Measurements from ENCODE around the gene DTX4.

The DTX4 gene

DNA sequence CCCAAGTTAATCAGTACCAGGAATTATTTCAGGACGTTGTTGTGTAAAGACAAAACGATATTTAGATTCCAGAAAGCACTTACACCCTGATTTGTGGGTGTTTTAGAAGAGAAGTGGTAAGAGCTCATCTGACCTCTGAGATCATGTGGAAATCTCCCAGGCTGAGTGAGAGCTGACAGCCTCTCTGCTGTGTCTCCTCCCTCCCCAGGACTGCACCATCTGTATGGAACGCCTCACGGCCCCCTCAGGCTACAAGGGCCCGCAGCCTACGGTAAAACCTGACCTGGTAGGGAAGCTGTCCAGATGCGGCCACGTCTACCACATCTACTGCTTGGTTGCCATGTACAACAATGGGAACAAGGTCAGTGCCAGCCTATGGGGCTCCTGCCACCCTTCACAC lies 20.0 kb downstream of the DTX4 start:
- Histone ChIP-seq H3K36me3 (ENCODE audit: insufficient read depth, low read length) (no peaks in the 10 kb centered on the region), H3K9ac (ENCODE audit: insufficient read length) (no peak overlapping the region), H3K27ac (no peak overlapping the region), H3K9me3 (ENCODE audit: low read depth, low read length) (no peaks in the 10 kb centered on the region), H3K4me3 (no peak overlapping the region)
- no peak for TF ChIP-seq POLR2AphosphoS5 (IDR thresholded peaks at IDR 0.05; ENCODE audit: borderline replicate concordance, low read depth, low read length)
- TF ChIP-seq EZH2 (IDR thresholded peaks at IDR 0.05): no peak
- TF ChIP-seq FOXP2 (optimal IDR thresholded peaks at IDR 0.05; ENCODE audit: control extremely low read depth, extremely low read length, insufficient read depth): no peak
- DNase-seq (ENCODE audit: low read depth, low spot score): no peak

DNA sequence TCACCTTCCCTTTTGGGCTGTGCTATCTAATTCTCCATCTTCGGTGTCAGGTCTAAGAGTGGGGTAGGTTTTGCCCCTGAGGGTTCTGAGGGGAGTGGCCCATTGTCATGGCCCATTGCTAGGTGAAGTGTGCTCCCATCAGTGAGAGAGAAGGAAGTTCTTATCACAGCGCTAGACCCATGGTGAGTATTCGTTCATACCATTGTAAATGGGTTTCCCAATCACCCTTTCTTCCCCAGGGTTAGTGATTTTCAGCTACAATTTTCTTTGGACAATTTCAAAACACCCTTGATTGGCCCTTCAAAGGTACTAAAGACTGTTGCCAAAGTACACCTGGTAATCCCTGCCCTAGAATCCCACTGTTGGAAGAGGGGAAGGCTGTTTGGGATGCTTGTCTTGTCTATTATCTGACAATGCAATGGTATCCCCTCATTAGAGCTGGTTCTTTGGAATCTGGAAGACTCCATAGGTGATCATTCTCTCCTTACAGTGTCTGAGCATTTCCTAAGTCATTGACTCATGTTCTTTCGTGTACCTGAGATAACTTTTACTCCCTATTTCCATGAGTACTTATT lies 20.6 kb downstream of the DTX4 start:
- Histone ChIP-seq H3K9me3 (ENCODE audit: low read depth, low read length) (no peaks in the 10 kb centered on the region), H3K4me3 (no peak overlapping the region), H3K9ac (ENCODE audit: insufficient read length) (no peak overlapping the region), H3K27ac (no peak overlapping the region), H3K36me3 (ENCODE audit: insufficient read depth, low read length) (no peaks in the 10 kb centered on the region)
- TF ChIP-seq FOXP2 (optimal IDR thresholded peaks at IDR 0.05; ENCODE audit: control extremely low read depth, extremely low read length, insufficient read depth): no peak
- no peak for TF ChIP-seq EZH2 (IDR thresholded peaks at IDR 0.05)
- TF ChIP-seq POLR2AphosphoS5 (IDR thresholded peaks at IDR 0.05; ENCODE audit: borderline replicate concordance, low read depth, low read length): no peak
- DNase-seq (ENCODE audit: low read depth, low spot score): no peak

DNA sequence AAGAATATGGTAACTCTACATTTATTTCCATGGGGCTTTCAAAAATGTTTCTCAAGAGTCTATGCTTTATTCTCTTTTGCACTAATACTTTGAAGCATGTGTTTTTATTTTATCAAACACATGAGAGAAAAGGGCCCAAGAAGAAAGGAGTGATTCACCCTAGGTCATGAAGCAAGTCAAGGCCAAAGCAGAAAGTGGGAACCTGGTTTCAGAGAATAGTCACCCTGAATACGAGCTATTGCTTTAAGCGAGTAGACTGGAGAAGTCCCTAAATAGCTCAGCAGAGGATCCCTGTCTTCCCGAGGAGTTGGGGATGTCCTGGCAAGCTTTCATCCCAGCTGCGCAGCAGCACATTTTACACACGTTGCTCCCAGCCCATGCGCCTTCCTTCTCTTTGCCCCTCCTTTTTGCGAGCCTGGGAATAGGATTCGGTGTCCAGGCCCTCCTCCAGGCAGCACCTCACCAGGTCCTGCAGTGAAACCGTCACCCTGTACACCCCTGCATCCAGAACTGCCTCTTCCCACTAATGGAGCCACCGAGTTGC lies 21.7 kb downstream of the DTX4 start:
- TF ChIP-seq EZH2 (IDR thresholded peaks at IDR 0.05) (no peak), FOXP2 (optimal IDR thresholded peaks at IDR 0.05; ENCODE audit: control extremely low read depth, extremely low read length, insufficient read depth) (no peak), POLR2AphosphoS5 (IDR thresholded peaks at IDR 0.05; ENCODE audit: borderline replicate concordance, low read depth, low read length) (no peak)
- Histone ChIP-seq H3K4me3 (no peak overlapping the region), H3K9me3 (ENCODE audit: low read depth, low read length) (no peaks in the 10 kb centered on the region), H3K36me3 (ENCODE audit: insufficient read depth, low read length) (no peaks in the 10 kb centered on the region), H3K27ac (no peak overlapping the region), H3K9ac (ENCODE audit: insufficient read length) (no peak overlapping the region)
- DNase-seq (ENCODE audit: low read depth, low spot score): no peak

DNA sequence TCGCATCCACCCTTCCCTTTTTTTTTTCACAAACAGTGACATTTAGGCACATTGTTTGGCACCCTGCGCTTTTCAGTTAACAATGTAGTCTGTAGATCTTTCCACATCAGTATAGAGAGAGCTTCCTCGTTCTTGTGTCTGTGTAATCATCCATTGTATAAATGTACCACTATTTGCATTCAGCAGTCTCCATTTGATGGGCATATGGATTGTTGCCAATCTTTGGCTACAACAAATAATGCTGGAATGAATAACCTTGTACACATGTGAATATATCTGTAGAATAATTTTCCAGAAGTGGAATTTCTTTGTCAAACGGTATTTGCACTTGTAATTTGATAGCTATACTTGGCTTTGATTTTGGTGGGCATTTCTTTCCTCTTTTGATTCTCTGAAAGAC lies 23.7 kb downstream of the DTX4 start:
- TF ChIP-seq POLR2AphosphoS5 (IDR thresholded peaks at IDR 0.05; ENCODE audit: borderline replicate concordance, low read depth, low read length) (no peak), EZH2 (IDR thresholded peaks at IDR 0.05) (no peak), FOXP2 (optimal IDR thresholded peaks at IDR 0.05; ENCODE audit: control extremely low read depth, extremely low read length, insufficient read depth) (no peak)
- H3K9me3 ChIP-seq (ENCODE audit: low read depth, low read length): no peaks in the 10 kb centered on the region
- DNase-seq (ENCODE audit: low read depth, low spot score): no peak
- H3K4me3 ChIP-seq: no peak overlapping the region
- H3K36me3 ChIP-seq (ENCODE audit: insufficient read depth, low read length): no peaks in the 10 kb centered on the region
- H3K9ac ChIP-seq (ENCODE audit: insufficient read length): no peak overlapping the region
- no peak overlapping the region for H3K27ac ChIP-seq

DNA sequence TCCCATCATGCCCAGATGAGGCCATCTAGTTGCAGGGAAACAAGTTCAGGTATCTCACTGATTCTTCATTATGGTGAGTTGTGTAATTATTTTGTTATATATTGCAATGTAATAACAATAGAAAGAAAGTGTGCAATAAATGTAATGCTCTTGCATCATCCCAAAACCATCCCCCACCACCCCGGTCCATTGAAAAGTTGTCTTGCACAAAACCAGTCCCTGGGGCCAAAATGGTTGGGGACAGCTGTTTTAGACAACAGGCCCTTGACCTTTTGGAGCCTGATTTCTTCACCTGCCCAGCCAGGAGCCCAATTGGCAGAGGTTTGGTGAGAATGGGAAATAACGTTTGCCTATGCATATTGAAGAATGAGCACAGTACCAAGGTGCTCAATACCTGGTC lies 24.8 kb downstream of the DTX4 start:
- Histone ChIP-seq H3K4me3 (no peak overlapping the region), H3K9ac (ENCODE audit: insufficient read length) (no peak overlapping the region), H3K9me3 (ENCODE audit: low read depth, low read length) (no peaks in the 10 kb centered on the region), H3K36me3 (ENCODE audit: insufficient read depth, low read length) (no peaks in the 10 kb centered on the region), H3K27ac (no peak overlapping the region)
- TF ChIP-seq POLR2AphosphoS5 (IDR thresholded peaks at IDR 0.05; ENCODE audit: borderline replicate concordance, low read depth, low read length) (no peak), EZH2 (IDR thresholded peaks at IDR 0.05) (no peak), FOXP2 (optimal IDR thresholded peaks at IDR 0.05; ENCODE audit: control extremely low read depth, extremely low read length, insufficient read depth) (no peak)
- DNase-seq (ENCODE audit: low read depth, low spot score): no peak

DNA sequence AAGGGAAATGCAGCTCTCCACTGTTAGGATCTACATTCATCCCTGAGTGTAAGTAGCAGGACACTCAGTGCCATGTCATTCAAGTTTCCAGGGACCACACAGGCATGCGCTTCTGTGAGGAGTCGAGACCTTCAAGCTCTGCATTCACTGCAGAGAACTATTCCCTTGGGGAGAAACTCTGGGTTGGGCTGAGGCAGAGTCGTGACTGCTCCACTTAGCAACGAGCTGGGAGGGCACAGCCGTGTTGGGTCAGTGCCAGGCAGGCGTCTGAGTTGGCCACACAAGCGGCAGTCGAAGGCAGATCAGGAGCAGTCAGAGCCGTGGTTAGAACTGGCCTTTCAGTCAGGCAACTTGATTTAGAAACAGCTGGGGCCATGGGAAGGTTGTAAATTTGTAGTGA lies 26.1 kb downstream of the DTX4 start:
- no peak overlapping the region for H3K27ac ChIP-seq
- H3K9ac ChIP-seq (ENCODE audit: insufficient read length): no peak overlapping the region
- peak; percentile 32 for DNase-seq (ENCODE audit: low read depth, low spot score)
- TF ChIP-seq POLR2AphosphoS5 (IDR thresholded peaks at IDR 0.05; ENCODE audit: borderline replicate concordance, low read depth, low read length) (no peak), EZH2 (IDR thresholded peaks at IDR 0.05) (no peak), FOXP2 (optimal IDR thresholded peaks at IDR 0.05; ENCODE audit: control extremely low read depth, extremely low read length, insufficient read depth) (no peak)
- H3K4me3 ChIP-seq: peak overlapping the region; percentile 39; the same call in 1 of the 2 replicates
- no peaks in the 10 kb centered on the region for H3K9me3 ChIP-seq (ENCODE audit: low read depth, low read length)
- no peaks in the 10 kb centered on the region for H3K36me3 ChIP-seq (ENCODE audit: insufficient read depth, low read length)

DNA sequence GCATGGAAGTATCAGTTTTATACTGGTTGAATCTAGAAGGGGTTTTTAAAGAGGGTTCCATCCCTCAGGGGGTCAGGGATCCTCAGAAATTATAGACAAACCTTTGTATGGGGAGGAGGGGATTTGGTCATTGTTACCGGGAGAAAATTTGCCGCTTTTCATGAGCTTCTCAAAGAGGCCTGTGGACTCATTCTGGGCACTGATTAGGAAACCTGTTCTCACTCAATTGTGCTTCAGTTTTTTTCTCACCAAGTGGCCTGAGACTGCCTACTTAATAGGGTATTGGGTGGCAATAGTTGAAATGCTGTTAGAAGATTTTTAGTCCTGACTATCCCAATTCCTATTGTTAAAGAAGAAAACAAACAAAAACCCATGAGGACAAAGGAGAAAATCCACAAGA lies 26.8 kb downstream of the DTX4 start:
- Histone ChIP-seq H3K9me3 (ENCODE audit: low read depth, low read length) (no peaks in the 10 kb centered on the region), H3K27ac (no peak overlapping the region), H3K4me3 (no peak overlapping the region), H3K9ac (ENCODE audit: insufficient read length) (no peak overlapping the region), H3K36me3 (ENCODE audit: insufficient read depth, low read length) (no peaks in the 10 kb centered on the region)
- no peak for DNase-seq (ENCODE audit: low read depth, low spot score)
- TF ChIP-seq EZH2 (IDR thresholded peaks at IDR 0.05) (no peak), POLR2AphosphoS5 (IDR thresholded peaks at IDR 0.05; ENCODE audit: borderline replicate concordance, low read depth, low read length) (no peak), FOXP2 (optimal IDR thresholded peaks at IDR 0.05; ENCODE audit: control extremely low read depth, extremely low read length, insufficient read depth) (no peak)

DNA sequence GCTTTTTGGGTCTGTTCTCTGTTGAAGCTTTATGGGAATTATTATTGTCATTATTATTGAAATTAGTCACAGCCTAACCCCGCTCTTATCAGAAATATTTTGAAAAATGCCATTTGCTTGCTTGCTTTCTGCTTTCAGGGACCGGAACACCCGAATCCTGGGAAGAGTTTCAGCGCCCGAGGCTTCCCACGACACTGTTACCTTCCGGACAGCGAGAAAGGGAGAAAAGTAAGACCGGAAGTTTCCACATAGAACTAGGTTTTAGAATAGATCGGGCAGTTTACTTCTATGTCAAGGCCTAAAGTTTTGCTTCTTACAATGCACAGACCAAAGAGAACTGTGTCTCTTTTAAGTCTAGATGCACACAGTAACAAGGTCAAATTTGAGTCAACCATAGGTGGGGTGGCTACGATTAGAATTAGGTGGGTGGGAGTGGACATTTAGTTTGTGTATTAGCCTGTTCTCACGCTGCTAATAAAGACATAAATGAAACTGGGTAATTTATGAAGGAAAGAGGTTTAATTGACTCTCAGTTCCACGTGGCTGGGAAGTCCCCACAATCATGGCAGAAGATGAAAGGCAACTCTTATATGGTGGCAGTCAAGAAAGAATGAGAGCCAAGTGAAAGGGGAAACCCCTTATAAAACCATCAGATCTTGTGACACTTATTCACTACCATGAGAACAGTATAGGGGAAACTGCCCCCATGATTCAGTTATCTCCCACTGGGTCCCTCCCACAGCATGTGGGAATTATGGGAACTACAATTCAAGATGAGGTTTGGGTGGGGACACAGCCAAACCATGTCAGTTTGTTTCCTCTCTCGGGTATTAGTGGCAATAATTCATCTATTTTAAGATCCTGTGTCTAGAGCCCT lies 27.9 kb downstream of the DTX4 start:
- Histone ChIP-seq H3K9me3 (ENCODE audit: low read depth, low read length) (no peaks in the 10 kb centered on the region), H3K4me3 (no peak overlapping the region), H3K27ac (no peak overlapping the region), H3K36me3 (ENCODE audit: insufficient read depth, low read length) (no peaks in the 10 kb centered on the region), H3K9ac (ENCODE audit: insufficient read length) (no peak overlapping the region)
- DNase-seq (ENCODE audit: low read depth, low spot score): no peak
- TF ChIP-seq FOXP2 (optimal IDR thresholded peaks at IDR 0.05; ENCODE audit: control extremely low read depth, extremely low read length, insufficient read depth) (no peak), EZH2 (IDR thresholded peaks at IDR 0.05) (no peak), POLR2AphosphoS5 (IDR thresholded peaks at IDR 0.05; ENCODE audit: borderline replicate concordance, low read depth, low read length) (no peak)
